Measurements from ENCODE around the gene SLC6A12.

Gene SLC6A12

GRCh38 chr12:147242-147641, 66.7 kb downstream of the SLC6A12 start:
- no peak overlapping the region for H3K27ac ChIP-seq
- TF ChIP-seq CTCF (conservative IDR thresholded peaks at IDR 0.05), result no peak

DNA sequence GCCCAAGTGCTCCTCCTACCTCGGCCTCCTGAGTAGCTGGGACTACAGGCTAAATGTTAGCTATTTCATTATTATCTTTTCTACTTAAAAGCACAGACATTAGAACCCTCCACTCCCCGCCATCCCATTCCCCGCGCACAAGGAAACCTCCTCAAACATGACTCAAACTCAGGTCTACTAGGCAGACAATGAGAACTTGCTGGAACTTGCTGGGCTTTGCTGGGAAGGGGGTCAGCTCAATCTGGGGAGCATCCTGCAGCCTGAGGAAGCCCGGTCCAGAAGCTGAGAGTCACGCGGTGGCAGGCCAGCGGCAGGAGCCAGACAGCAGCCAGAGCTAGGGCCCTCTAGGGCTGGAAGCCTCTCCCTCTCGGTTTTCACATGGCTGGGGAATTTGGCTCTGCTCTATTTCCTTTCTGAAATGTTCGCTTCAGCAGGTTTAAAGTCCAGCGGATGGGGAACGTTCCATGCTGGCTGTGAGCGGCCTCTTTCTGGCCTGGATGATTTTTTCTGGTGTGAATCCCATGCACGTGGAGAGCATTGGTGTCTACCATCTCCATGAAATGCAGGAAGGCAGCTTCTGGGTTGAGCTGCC, 68.5 kb downstream of the SLC6A12 start:
- TF ChIP-seq CTCF (conservative IDR thresholded peaks at IDR 0.05), result no peak
- no peak overlapping the region for H3K27ac ChIP-seq

DNA sequence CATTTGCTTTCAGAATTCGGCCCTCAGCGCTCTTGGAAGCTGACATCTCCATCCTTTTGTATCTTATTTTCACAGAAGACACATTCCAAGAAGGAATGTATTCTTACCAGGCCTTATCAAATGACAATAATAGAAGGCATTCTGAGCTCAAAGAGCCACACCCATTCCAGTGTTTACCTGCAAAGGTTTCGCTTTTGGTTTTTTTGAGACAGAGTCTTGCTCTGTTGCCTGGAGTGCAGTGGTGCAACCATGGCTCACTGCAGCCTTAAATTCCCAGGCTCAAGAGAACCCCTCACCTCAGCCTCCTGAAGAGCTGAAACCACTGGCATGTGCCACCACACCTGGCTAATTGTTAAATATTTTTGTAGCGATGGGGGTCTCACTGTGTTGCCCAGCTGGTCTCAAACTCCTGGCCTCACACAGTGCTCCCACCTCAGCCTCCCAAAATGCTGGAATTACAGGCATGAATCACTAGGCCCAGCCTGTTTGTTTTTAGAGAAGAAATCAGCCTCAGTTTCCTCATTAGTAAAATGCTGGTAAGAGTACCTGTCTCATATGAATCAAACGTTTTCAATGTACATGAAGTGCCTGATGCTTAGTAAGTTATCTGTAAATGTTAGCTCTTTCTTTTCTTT, 69.2 kb downstream of the SLC6A12 start:
- no peak overlapping the region for H3K27ac ChIP-seq
- TF ChIP-seq CTCF (conservative IDR thresholded peaks at IDR 0.05), result no peak

- TF ChIP-seq CTCF (conservative IDR thresholded peaks at IDR 0.05), result no peak
Observed at GRCh38 chr12:143964-144649, 69.8 kb downstream of the SLC6A12 start.

DNA sequence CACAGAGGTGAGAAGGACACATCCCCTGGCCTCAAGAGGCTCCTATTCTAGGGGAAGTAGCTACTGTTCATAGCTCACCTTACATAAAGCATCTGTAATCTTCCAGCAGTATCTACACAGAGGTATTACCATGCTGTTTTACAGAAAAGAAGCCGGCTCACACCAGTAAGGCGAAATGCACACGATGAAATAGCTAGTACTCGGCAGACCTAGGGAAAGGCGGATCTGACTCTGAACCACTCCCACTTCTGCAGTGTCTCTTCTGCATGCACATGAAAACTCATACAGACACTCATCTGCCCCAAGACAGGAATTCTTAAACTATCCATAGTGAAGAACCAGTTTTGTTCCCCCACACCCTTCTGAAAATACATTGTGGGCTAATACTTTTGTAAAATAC, 73.8 kb downstream of the SLC6A12 start:
- H3K27ac ChIP-seq, result no peak overlapping the region
- no peak for TF ChIP-seq CTCF (conservative IDR thresholded peaks at IDR 0.05)

More at GRCh38 chr12:143964-144649, 69.8 kb downstream of the SLC6A12 start:
- H3K27ac ChIP-seq, result no peak overlapping the region

Data from VCaP (cell line).